C4-2B (cell line): ENCODE results near the gene POP5.

Experiments used
- H3K27ac ChIP-seq: fragments of 450-650 bp; 2 replicates; pipeline ENCODE4 v1.5.1; 2017
- CTCF ChIP-seq: fragments of 450-650 bp; conservative IDR thresholded peaks from 2 replicates; pipeline ENCODE4 v1.5.1; 2017; ENCODE audit warnings: mild to moderate bottlenecking
- ZFX ChIP-seq: fragments of 450-650 bp; IDR thresholded peaks from 2 replicates; pipeline ENCODE4 v1.6.1; 2017

Gene POP5

GRCh38 chr12:120532701-120533238 lies 48.4 kb downstream of the POP5 start:
- TF ChIP-seq CTCF, result no peak
- TF ChIP-seq ZFX, result no peak
- H3K27ac ChIP-seq, result no peak overlapping the region

- H3K27ac ChIP-seq, result peak overlapping the region; percentile 91
These were observed 50.8 kb downstream of the POP5 start for GRCh38 chr12:120530418-120530761.

GRCh38 chr12:120529641-120530417 lies 51.4 kb downstream of the POP5 start:
- TF ChIP-seq ZFX, result no peak
- peak overlapping the region; percentile 91 for H3K27ac ChIP-seq

- no peak for TF ChIP-seq ZFX
- no peak for TF ChIP-seq CTCF
- H3K27ac ChIP-seq, result peak within 1 kb of the TSS; percentile 91
These were observed 52.2 kb downstream of the POP5 start, which contains the start of gene COQ5 for GRCh38 chr12:120528861-120529525. Gene COQ5, minus strand, starts transcription at chr12:120529158. Its CDS starts 17 bp downstream, at chr12:120529141.
